GM23338 (cell line): ENCODE data around the gene FEN1. TPM values are rescaled to one million over a fixed set of nuclear protein-coding genes. Genes with fewer than 3 reads are reported as not detected.

ENCODE experiments used
- ATAC-seq: fragments of 200-7000 bp; cut with Tn5 transposase; 3 replicates; pipeline ENCODE4 v1.9.1; 2020
- DNase-seq: peaks from one replicate; pipeline ENCODE4 v3.0.0-alpha.2; 2015; ENCODE audit warnings: low spot score
- H2AFZ ChIP-seq: fragments of 200-600 bp; sonication (generic); 2 replicates; pipeline ENCODE4 v1.8.0; 2016; ENCODE audit warnings: antibody characterized with exemption, mild to moderate bottlenecking, moderate library complexity
- H3F3A ChIP-seq: fragments of 200-600 bp; sonication (generic); replicated peaks from 2 replicates; pipeline ENCODE4 v1.8.0; 2017; ENCODE audit warnings: antibody characterized with exemption, mixed run types, low read depth
- H3K27ac ChIP-seq: fragments of 200-600 bp; sonication (generic); 2 replicates; pipeline ENCODE4 v1.6.1; 2016; ENCODE audit warnings: low read depth
- H3K27me3 ChIP-seq: fragments of 200-600 bp; sonication (generic); 2 replicates; pipeline ENCODE4 v1.8.0; 2016; ENCODE audit warnings: mild to moderate bottlenecking, mixed run types, moderate library complexity; ENCODE audit not compliant: insufficient read depth
- H3K36me3 ChIP-seq: fragments of 200-600 bp; sonication (generic); 2 replicates; pipeline ENCODE4 v1.8.0; 2016; ENCODE audit warnings: mild to moderate bottlenecking; ENCODE audit not compliant: insufficient read depth
- H3K4me1 ChIP-seq: fragments of 200-600 bp; sonication (generic); 2 replicates; pipeline ENCODE4 v1.8.0; 2016; ENCODE audit warnings: mild to moderate bottlenecking, moderate library complexity; ENCODE audit not compliant: insufficient read depth
- H3K4me2 ChIP-seq: fragments of 200-600 bp; sonication (generic); 2 replicates; pipeline ENCODE4 v1.7.1; 2017; ENCODE audit warnings: mixed run types
- H3K4me3 ChIP-seq: fragments of 200-600 bp; sonication (generic); 2 replicates; pipeline ENCODE4 v1.6.1; 2016; ENCODE audit warnings: mixed run types
- H3K79me2 ChIP-seq: fragments of 200-600 bp; sonication (generic); replicated peaks from 2 replicates; pipeline ENCODE4 v1.8.0; 2017; ENCODE audit warnings: mild to moderate bottlenecking; ENCODE audit not compliant: insufficient read depth
- H3K9me2 ChIP-seq: fragments of 200-600 bp; sonication (generic); 2 replicates; pipeline ENCODE4 v1.8.0; 2017; ENCODE audit not compliant: insufficient read depth
- H4K20me1 ChIP-seq: fragments of 200-600 bp; sonication (generic); replicated peaks from 2 replicates; pipeline ENCODE4 v1.8.0; 2017; ENCODE audit warnings: mild to moderate bottlenecking; ENCODE audit not compliant: insufficient read depth
- H3K27ac Mint-ChIP-seq: 2 replicates; pipeline ENCODE4 v1.8.0; 2020; ENCODE audit warnings: inconsistent platforms, mild to moderate bottlenecking, moderate library complexity, mixed read lengths
- H3K27me3 Mint-ChIP-seq: 3 replicates; pipeline ENCODE4 v1.8.0; 2022; ENCODE audit warnings: low read depth, mild to moderate bottlenecking, moderate library complexity, mixed read lengths, inconsistent platforms; ENCODE audit not compliant: insufficient read depth, poor library complexity
- H3K36me3 Mint-ChIP-seq: 3 replicates; pipeline ENCODE4 v1.8.0; 2021; ENCODE audit warnings: low read depth, mild to moderate bottlenecking, inconsistent platforms, moderate library complexity, mixed read lengths
- H3K4me1 Mint-ChIP-seq: 3 replicates; pipeline ENCODE4 v1.8.0; 2020; ENCODE audit warnings: mild to moderate bottlenecking, inconsistent platforms, mixed read lengths
- H3K4me3 Mint-ChIP-seq: 3 replicates; pipeline ENCODE4 v1.8.0; 2021; ENCODE audit warnings: moderate library complexity, mild to moderate bottlenecking, inconsistent platforms, mixed read lengths
- H3K9me3 Mint-ChIP-seq: 3 replicates; pipeline ENCODE4 v1.8.0; 2020; ENCODE audit warnings: moderate library complexity, mild to moderate bottlenecking, inconsistent platforms, mixed read lengths
- CTCF ChIP-seq, 2 experiments: fragments of 200-600 bp in 1 of 2; sonication (generic) in 1 of 2; conservative IDR thresholded peaks; 2 replicates each; pipeline versions ENCODE4 v1.5.1 to v1.6.1; 2016 to 2017; ENCODE audit warnings: antibody characterized with exemption in 2 of 2, low read depth in 2 of 2, mild to moderate bottlenecking in 2 of 2, moderate library complexity in 1 of 2
- ETS1 ChIP-seq: IDR thresholded peaks from 2 replicates; pipeline ENCODE4 v1.6.1; 2016; ENCODE audit warnings: antibody characterized with exemption
- EZH2 ChIP-seq: fragments of 200-600 bp; sonication (generic); IDR thresholded peaks from one replicate; pipeline ENCODE4 v1.8.0; 2017; ENCODE audit warnings: antibody characterized with exemption, mild to moderate bottlenecking, low read depth; ENCODE audit not compliant: unreplicated experiment
- EZH2phosphoT487 ChIP-seq: fragments of 200-600 bp; sonication (generic); IDR thresholded peaks from one replicate; pipeline ENCODE4 v1.8.1; 2018; ENCODE audit warnings: antibody characterized with exemption; ENCODE audit not compliant: unreplicated experiment
- JUNB ChIP-seq: IDR thresholded peaks from one replicate; pipeline ENCODE4 v1.6.1; 2016; ENCODE audit warnings: antibody characterized with exemption; ENCODE audit not compliant: unreplicated experiment
- NANOG ChIP-seq: IDR thresholded peaks from 2 replicates; pipeline ENCODE4 v1.6.1; 2016; ENCODE audit warnings: antibody characterized with exemption, borderline replicate concordance
- POLR2AphosphoS5 ChIP-seq: IDR thresholded peaks from 2 replicates; pipeline ENCODE4 v1.6.1; 2016; ENCODE audit warnings: antibody characterized with exemption, low read depth
- STAT1 ChIP-seq: IDR thresholded peaks from one replicate; pipeline ENCODE4 v1.6.1; 2016; ENCODE audit warnings: antibody characterized with exemption; ENCODE audit not compliant: unreplicated experiment
- ZNF331 ChIP-seq: fragments of 250-450 bp; sonication (Bioruptor Pico); IDR thresholded peaks from 2 replicates; pipeline ENCODE4 v1.5.0; 2020; ENCODE audit warnings: low read depth, mild to moderate bottlenecking, moderate library complexity
- ZNF462 ChIP-seq: fragments of 250-450 bp; sonication (Bioruptor Pico); IDR thresholded peaks from 2 replicates; pipeline ENCODE4 v1.5.0; 2020; ENCODE audit warnings: mild to moderate bottlenecking, moderate library complexity
- polyA plus RNA-seq: library from polyadenylated mRNA; unstranded; fragments of >200 nt; fragmentation: Nextera tagmentation; extraction: Ambion mirVana; gene quantifications from 2 replicates; pipeline ENCODE4 v1.2.1, GENCODE V29; 2016
- total RNA-seq: library from RNA; depleted of rRNA; stranded (reverse); fragments of >200 nt; shearing (Covaris generic); gene quantifications from 2 replicates; pipeline ENCODE4 v1.2.3, GENCODE V29; 2014

Gene FEN1
- total and polyA plus RNA-seq, 2 experiments from 2014 or later: 85.1 to 89.0 TPM

GRCh38 chr11:61771985-61772455, 20.7 kb upstream of the FEN1 start:
- Histone ChIP-seq H3K4me1 (peaks cover 6% of the 10 kb centered on the region), H3K4me3 (no peak overlapping the region), H3K9me2 (no peaks in the 10 kb centered on the region), H3K27me3 (no peaks in the 10 kb centered on the region), H3K27ac (no peak overlapping the region), H3K79me2 (no peaks in the 10 kb centered on the region), H4K20me1 (no peaks in the 10 kb centered on the region), H3K36me3 (no peaks in the 10 kb centered on the region), H2AFZ (no peak overlapping the region), H3K4me2 (no peak overlapping the region), H3F3A (no peaks in the 10 kb centered on the region)
- peak; percentile 68 for DNase-seq
- Mint-ChIP-seq H3K4me3 (no peak overlapping the region), H3K27ac (no peak overlapping the region), H3K9me3 (no peaks in the 10 kb centered on the region), H3K27me3 (peaks cover 6% of the 10 kb centered on the region), H3K4me1 (peaks cover 20% of the 10 kb centered on the region), H3K36me3 (no peaks in the 10 kb centered on the region; the same call in 2 of the 3 replicates)
- TF ChIP-seq JUNB: no peak
- no peak for TF ChIP-seq ETS1
- TF ChIP-seq CTCF (conservative IDR thresholded peaks at IDR 0.05; ENCODE audit: low read depth in 2 of 2): no peak
- no peak for TF ChIP-seq EZH2
- TF ChIP-seq ZNF331 (CRISPR knock-in tag): no peak
- TF ChIP-seq POLR2AphosphoS5: no peak
- no peak for TF ChIP-seq EZH2phosphoT487
- ATAC-seq: peak; percentile 34

- Histone ChIP-seq H3K79me2 (no peaks in the 10 kb centered on the region), H3K4me2 (no peak overlapping the region), H3K27ac (no peak overlapping the region), H3K4me3 (no peak overlapping the region), H3K36me3 (no peaks in the 10 kb centered on the region), H3K9me2 (no peaks in the 10 kb centered on the region), H3K4me1 (peaks cover 6% of the 10 kb centered on the region), H3K27me3 (no peaks in the 10 kb centered on the region), H2AFZ (no peak overlapping the region), H3F3A (0 out of 2 replicates have a peak, but pooled peaks cover 2% of the 10 kb centered on the region), H4K20me1 (no peaks in the 10 kb centered on the region)
- TF ChIP-seq POLR2AphosphoS5 (no peak), STAT1 (no peak), NANOG (no peak), ZNF331 (CRISPR knock-in tag) (no peak), ZNF462 (CRISPR knock-in tag) (no peak)
- Mint-ChIP-seq H3K4me1 (peaks cover 27% of the 10 kb centered on the region), H3K36me3 (peaks cover 3% of the 10 kb centered on the region; the same call in 2 of the 3 replicates), H3K4me3 (no peak overlapping the region), H3K27me3 (peaks cover 8% of the 10 kb centered on the region), H3K27ac (no peak overlapping the region), H3K9me3 (0 out of 3 replicates have a peak, but pooled peaks cover 3% of the 10 kb centered on the region)
- no peak for ATAC-seq
- no peak for DNase-seq
These were observed 19.4 kb upstream of the FEN1 start for GRCh38 chr11:61773356-61773755.
